GM12892 (cell line): ENCODE data around the gene DENND1C.

ENCODE experiments used
- POLR2A ChIP-seq: IDR thresholded peaks from 2 replicates; pipeline ENCODE4 v1.6.1; 2011; ENCODE audit warnings: low read depth, low read length, control low read depth
- POLR2AphosphoS5 ChIP-seq: IDR thresholded peaks from 2 replicates; pipeline ENCODE4 v1.6.1; 2011; ENCODE audit warnings: low read depth, low read length, control low read depth

GRCh38 chr19:6494438-6495036 lies 12.9 kb upstream of the DENND1C start:
- no peak for TF ChIP-seq POLR2A
- no peak for TF ChIP-seq POLR2AphosphoS5
